Central memory CD8-positive, alpha-beta T cell (primary cell): Measurements from ENCODE around the gene SPOCK1.

Experiments
- ATAC-seq: fragments of 150-1000 bp; cut with Tn5 transposase; replicated peaks from 2 replicates; pipeline ENCODE4 v1.10.0; 2022; ENCODE audit warnings: mild to moderate bottlenecking, moderate FRiP score, moderate number of reproducible peaks; ENCODE audit not compliant: poor library complexity, severe bottlenecking; ENCODE audit errors: extremely low read depth
- DNase-seq, 2 donors: peaks; one replicate each; pipeline ENCODE4 v3.0.0; 2021; ENCODE audit warnings: low spot score in 2 of 2
- H3K27ac Mint-ChIP-seq: one replicate; pipeline ENCODE4 v1.8.0; 2022; ENCODE audit warnings: low read depth, mild to moderate bottlenecking, moderate library complexity, mixed read lengths
- H3K27me3 Mint-ChIP-seq: one replicate; pipeline ENCODE4 v1.8.0; 2022; ENCODE audit warnings: mixed read lengths
- H3K36me3 Mint-ChIP-seq: one replicate; pipeline ENCODE4 v1.8.0; 2022; ENCODE audit warnings: mild to moderate bottlenecking, moderate library complexity, mixed read lengths; ENCODE audit not compliant: insufficient read depth
- H3K4me1 Mint-ChIP-seq: one replicate; pipeline ENCODE4 v1.8.0; 2022; ENCODE audit warnings: mixed read lengths
- H3K4me3 Mint-ChIP-seq: one replicate; pipeline ENCODE4 v1.8.0; 2022; ENCODE audit warnings: mild to moderate bottlenecking, moderate library complexity, mixed read lengths
- H3K9me3 Mint-ChIP-seq: one replicate; pipeline ENCODE4 v1.8.0; 2022; ENCODE audit warnings: mixed read lengths

Gene SPOCK1

GRCh38 chr5:137375741-137376526, 123.2 kb downstream of the SPOCK1 start:
- Mint-ChIP-seq H3K27me3 (peaks cover 9% of the 10 kb centered on the region), H3K27ac (no peak overlapping the region), H3K4me1 (no peaks in the 10 kb centered on the region), H3K36me3 (no peaks in the 10 kb centered on the region), H3K9me3 (no peaks in the 10 kb centered on the region), H3K4me3 (no peak overlapping the region)
- no peak for DNase-seq
- ATAC-seq, result no peak

- no peak for DNase-seq
- H3K4me1 Mint-ChIP-seq, result no peaks in the 10 kb centered on the region
Measured at GRCh38 chr5:137374110-137374714, 124.9 kb downstream of the SPOCK1 start.

GRCh38 chr5:137372773-137373160, 126.4 kb downstream of the SPOCK1 start:
- Mint-ChIP-seq H3K4me3 (no peak overlapping the region), H3K4me1 (no peaks in the 10 kb centered on the region), H3K27ac (no peak overlapping the region), H3K27me3 (no peaks in the 10 kb centered on the region), H3K36me3 (no peaks in the 10 kb centered on the region), H3K9me3 (no peaks in the 10 kb centered on the region)
- no peak for ATAC-seq
- DNase-seq, result no peak

More at GRCh38 chr5:137374110-137374714, 124.9 kb downstream of the SPOCK1 start:
- no peaks in the 10 kb centered on the region for H3K27me3 Mint-ChIP-seq
- H3K27ac Mint-ChIP-seq, result no peak overlapping the region
- H3K36me3 Mint-ChIP-seq, result no peaks in the 10 kb centered on the region
- no peaks in the 10 kb centered on the region for H3K9me3 Mint-ChIP-seq
- ATAC-seq, result no peak
- no peak overlapping the region for H3K4me3 Mint-ChIP-seq

GRCh38 chr5:137372016-137372772, 126.9 kb downstream of the SPOCK1 start:
- no peak overlapping the region for H3K27ac Mint-ChIP-seq
- H3K27me3 Mint-ChIP-seq, result no peaks in the 10 kb centered on the region
- H3K4me3 Mint-ChIP-seq, result no peak overlapping the region

GRCh38 chr5:137370096-137371071, 128.7 kb downstream of the SPOCK1 start:
- Mint-ChIP-seq H3K4me1 (no peaks in the 10 kb centered on the region), H3K9me3 (no peaks in the 10 kb centered on the region), H3K27ac (no peak overlapping the region), H3K36me3 (no peaks in the 10 kb centered on the region), H3K4me3 (no peak overlapping the region), H3K27me3 (no peaks in the 10 kb centered on the region)
- DNase-seq (no peak), ATAC-seq (no peak)

More at GRCh38 chr5:137372016-137372772, 126.9 kb downstream of the SPOCK1 start:
- no peak for ATAC-seq
- Mint-ChIP-seq H3K9me3 (no peaks in the 10 kb centered on the region), H3K4me1 (no peaks in the 10 kb centered on the region), H3K36me3 (no peaks in the 10 kb centered on the region)
- DNase-seq, result no peak

GRCh38 chr5:137368651-137369050, 130.5 kb downstream of the SPOCK1 start:
- no peaks in the 10 kb centered on the region for H3K27me3 Mint-ChIP-seq
- no peak overlapping the region for H3K27ac Mint-ChIP-seq
- no peak overlapping the region for H3K4me3 Mint-ChIP-seq
- no peak for DNase-seq
- no peaks in the 10 kb centered on the region for H3K4me1 Mint-ChIP-seq
- ATAC-seq, result no peak
- no peaks in the 10 kb centered on the region for H3K36me3 Mint-ChIP-seq
- H3K9me3 Mint-ChIP-seq, result no peaks in the 10 kb centered on the region

- H3K9me3 Mint-ChIP-seq, result no peaks in the 10 kb centered on the region
- peaks cover 2% of the 10 kb centered on the region for H3K27me3 Mint-ChIP-seq
- H3K36me3 Mint-ChIP-seq, result no peaks in the 10 kb centered on the region
- no peak overlapping the region for H3K27ac Mint-ChIP-seq
- DNase-seq, result no peak
- ATAC-seq, result no peak
- H3K4me1 Mint-ChIP-seq, result no peaks in the 10 kb centered on the region
- H3K4me3 Mint-ChIP-seq, result no peak overlapping the region
Measured at GRCh38 chr5:137367951-137368350, 131.2 kb downstream of the SPOCK1 start.

- DNase-seq (no peak), ATAC-seq (no peak)
- H3K27me3 Mint-ChIP-seq, result peaks cover 14% of the 10 kb centered on the region
- H3K4me3 Mint-ChIP-seq, result no peak overlapping the region
- H3K4me1 Mint-ChIP-seq, result no peaks in the 10 kb centered on the region
- H3K9me3 Mint-ChIP-seq, result no peaks in the 10 kb centered on the region
- no peaks in the 10 kb centered on the region for H3K36me3 Mint-ChIP-seq
- H3K27ac Mint-ChIP-seq, result no peak overlapping the region
Measured at GRCh38 chr5:137366526-137366925, 132.6 kb downstream of the SPOCK1 start.

- Mint-ChIP-seq H3K4me1 (no peaks in the 10 kb centered on the region), H3K9me3 (no peaks in the 10 kb centered on the region), H3K4me3 (no peak overlapping the region), H3K36me3 (no peaks in the 10 kb centered on the region), H3K27me3 (peaks cover 22% of the 10 kb centered on the region), H3K27ac (no peak overlapping the region)
- DNase-seq (no peak), ATAC-seq (no peak)
Measured at GRCh38 chr5:137365126-137365865, 133.8 kb downstream of the SPOCK1 start.

GRCh38 chr5:137361280-137361679, 137.8 kb downstream of the SPOCK1 start:
- DNase-seq, result no peak

GRCh38 chr5:137360607-137361006, 138.5 kb downstream of the SPOCK1 start:
- Mint-ChIP-seq H3K27ac (no peak overlapping the region), H3K4me1 (no peaks in the 10 kb centered on the region), H3K36me3 (no peaks in the 10 kb centered on the region), H3K9me3 (no peaks in the 10 kb centered on the region), H3K27me3 (peaks cover 27% of the 10 kb centered on the region), H3K4me3 (no peak overlapping the region)
- ATAC-seq (no peak), DNase-seq (no peak)

More at GRCh38 chr5:137361280-137361679, 137.8 kb downstream of the SPOCK1 start:
- no peak for ATAC-seq
- Mint-ChIP-seq H3K4me3 (no peak overlapping the region), H3K9me3 (no peaks in the 10 kb centered on the region), H3K36me3 (no peaks in the 10 kb centered on the region), H3K4me1 (no peaks in the 10 kb centered on the region), H3K27me3 (peaks cover 22% of the 10 kb centered on the region), H3K27ac (no peak overlapping the region)
